Testis (tissue), 2 donors: Measurements from ENCODE around the gene CDK5RAP2.

ENCODE experiments used
- POLR2A ChIP-seq: fragments of 450-650 bp; IDR thresholded peaks from one replicate; pipeline ENCODE4 v1.6.1; 2017; ENCODE audit warnings: antibody characterized with exemption, mild to moderate bottlenecking, moderate library complexity
- TF ChIP-seq, protein P1 (sequence below), 3 experiments: fragments of 450-650 bp in 2 of 3; fragments of 200-600 bp in 1 of 3; sonication (generic) in 1 of 3; IDR thresholded peaks; one replicate each; pipeline ENCODE4 v1.5.1; 2016 to 2019; ENCODE audit warnings: antibody characterized with exemption in 3 of 3, mild to moderate bottlenecking in 2 of 3, moderate library complexity in 1 of 3

DNA sequence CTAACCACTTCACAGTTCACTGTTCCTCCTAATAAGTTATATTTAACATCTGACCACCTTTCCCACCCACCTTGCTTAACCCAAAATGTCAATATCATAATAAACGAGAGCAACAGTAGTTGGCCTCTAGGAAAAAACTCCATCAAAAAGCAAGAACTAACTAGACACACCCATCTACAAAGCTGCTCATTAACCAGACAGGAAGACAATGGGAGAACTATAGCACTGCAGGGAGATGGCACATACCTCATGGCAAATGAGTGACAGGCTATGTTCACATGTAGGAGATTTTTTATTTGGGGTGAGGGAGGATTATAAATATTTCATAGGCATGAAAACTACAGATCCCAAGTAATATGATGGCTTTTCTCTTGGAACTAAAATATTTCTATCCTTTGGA, 23.6 kb upstream of the CDK5RAP2 start:
- TF ChIP-seq, protein P1, sequence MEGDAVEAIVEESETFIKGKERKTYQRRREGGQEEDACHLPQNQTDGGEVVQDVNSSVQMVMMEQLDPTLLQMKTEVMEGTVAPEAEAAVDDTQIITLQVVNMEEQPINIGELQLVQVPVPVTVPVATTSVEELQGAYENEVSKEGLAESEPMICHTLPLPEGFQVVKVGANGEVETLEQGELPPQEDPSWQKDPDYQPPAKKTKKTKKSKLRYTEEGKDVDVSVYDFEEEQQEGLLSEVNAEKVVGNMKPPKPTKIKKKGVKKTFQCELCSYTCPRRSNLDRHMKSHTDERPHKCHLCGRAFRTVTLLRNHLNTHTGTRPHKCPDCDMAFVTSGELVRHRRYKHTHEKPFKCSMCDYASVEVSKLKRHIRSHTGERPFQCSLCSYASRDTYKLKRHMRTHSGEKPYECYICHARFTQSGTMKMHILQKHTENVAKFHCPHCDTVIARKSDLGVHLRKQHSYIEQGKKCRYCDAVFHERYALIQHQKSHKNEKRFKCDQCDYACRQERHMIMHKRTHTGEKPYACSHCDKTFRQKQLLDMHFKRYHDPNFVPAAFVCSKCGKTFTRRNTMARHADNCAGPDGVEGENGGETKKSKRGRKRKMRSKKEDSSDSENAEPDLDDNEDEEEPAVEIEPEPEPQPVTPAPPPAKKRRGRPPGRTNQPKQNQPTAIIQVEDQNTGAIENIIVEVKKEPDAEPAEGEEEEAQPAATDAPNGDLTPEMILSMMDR (IDR thresholded peaks at IDR 0.05): no peak
- no peak for TF ChIP-seq POLR2A
